Dendritic cell treated with granulocyte-macrophage colony-stimulating factor and Interleukin-4, amounts not matched to agents 40 ng/mL and 50 ng/mL, for 4 days (primary cell): ENCODE data around the gene VWA3B.

ENCODE experiments used
- H3K27ac Mint-ChIP-seq: one replicate; pipeline ENCODE4 v1.8.0; 2022; ENCODE audit warnings: mild to moderate bottlenecking, mixed read lengths
- H3K27me3 Mint-ChIP-seq: one replicate; pipeline ENCODE4 v1.8.0; 2022; ENCODE audit warnings: mild to moderate bottlenecking, mixed read lengths
- H3K36me3 Mint-ChIP-seq: one replicate; pipeline ENCODE4 v1.8.0; 2022; ENCODE audit warnings: low read depth, mixed read lengths
- H3K4me1 Mint-ChIP-seq: one replicate; pipeline ENCODE4 v1.8.0; 2022; ENCODE audit warnings: low read depth, mixed read lengths
- H3K4me3 Mint-ChIP-seq: one replicate; pipeline ENCODE4 v1.8.0; 2022; ENCODE audit warnings: mild to moderate bottlenecking, moderate library complexity, mixed read lengths
- H3K9me3 Mint-ChIP-seq: one replicate; pipeline ENCODE4 v1.8.0; 2022; ENCODE audit warnings: mixed read lengths
- intact Hi-C: fragments of 100-400 bp; cut with micrococcal nuclease; formaldehyde crosslinking; loops from one replicate; pipeline ENCODE4 v1.15.0; 2022

Gene VWA3B

GRCh38 chr2:98181346-98181745 is 94.4 kb downstream of the VWA3B start:
- Mint-ChIP-seq H3K27ac (no peak overlapping the region), H3K4me1 (peaks cover 22% of the 10 kb centered on the region), H3K27me3 (peaks cover 52% of the 10 kb centered on the region), H3K36me3 (no peaks in the 10 kb centered on the region), H3K9me3 (no peaks in the 10 kb centered on the region), H3K4me3 (no peak overlapping the region)
- intact Hi-C loops, result no loop called here

- H3K9me3 Mint-ChIP-seq, result no peaks in the 10 kb centered on the region
- H3K36me3 Mint-ChIP-seq, result no peaks in the 10 kb centered on the region
- no peak overlapping the region for H3K27ac Mint-ChIP-seq
- intact Hi-C loops, result no loop called here
- H3K4me3 Mint-ChIP-seq, result no peak overlapping the region
- peaks cover 11% of the 10 kb centered on the region for H3K27me3 Mint-ChIP-seq
- H3K4me1 Mint-ChIP-seq, result peaks cover 4% of the 10 kb centered on the region
Measured at GRCh38 chr2:98185801-98186200, 98.8 kb downstream of the VWA3B start.

DNA sequence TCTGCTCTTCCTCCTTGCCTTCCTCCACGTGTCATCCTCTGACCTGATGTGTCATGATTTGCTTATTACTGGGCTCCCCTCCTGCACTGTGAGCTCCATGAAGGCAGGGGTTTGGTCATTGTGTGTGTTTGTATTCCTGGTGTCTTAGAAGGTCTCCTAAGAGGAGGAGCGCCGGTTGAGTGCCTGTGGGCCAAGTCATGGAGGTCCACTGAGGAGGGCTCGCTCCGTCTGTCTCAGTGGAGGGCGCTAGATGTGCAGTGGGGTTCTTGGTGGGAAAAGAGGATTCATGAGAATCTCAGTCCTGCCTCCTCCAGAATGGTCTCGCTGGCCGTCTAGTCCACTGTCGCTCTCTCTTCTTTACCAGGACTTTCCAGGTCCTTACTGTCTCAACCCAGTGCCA is 100.2 kb downstream of the VWA3B start:
- H3K4me1 Mint-ChIP-seq, result no peaks in the 10 kb centered on the region
- intact Hi-C loops, result no loop called here
- H3K4me3 Mint-ChIP-seq, result no peak overlapping the region
- H3K27me3 Mint-ChIP-seq, result no peaks in the 10 kb centered on the region
- no peaks in the 10 kb centered on the region for H3K9me3 Mint-ChIP-seq
- H3K27ac Mint-ChIP-seq, result no peak overlapping the region
- H3K36me3 Mint-ChIP-seq, result no peaks in the 10 kb centered on the region

DNA sequence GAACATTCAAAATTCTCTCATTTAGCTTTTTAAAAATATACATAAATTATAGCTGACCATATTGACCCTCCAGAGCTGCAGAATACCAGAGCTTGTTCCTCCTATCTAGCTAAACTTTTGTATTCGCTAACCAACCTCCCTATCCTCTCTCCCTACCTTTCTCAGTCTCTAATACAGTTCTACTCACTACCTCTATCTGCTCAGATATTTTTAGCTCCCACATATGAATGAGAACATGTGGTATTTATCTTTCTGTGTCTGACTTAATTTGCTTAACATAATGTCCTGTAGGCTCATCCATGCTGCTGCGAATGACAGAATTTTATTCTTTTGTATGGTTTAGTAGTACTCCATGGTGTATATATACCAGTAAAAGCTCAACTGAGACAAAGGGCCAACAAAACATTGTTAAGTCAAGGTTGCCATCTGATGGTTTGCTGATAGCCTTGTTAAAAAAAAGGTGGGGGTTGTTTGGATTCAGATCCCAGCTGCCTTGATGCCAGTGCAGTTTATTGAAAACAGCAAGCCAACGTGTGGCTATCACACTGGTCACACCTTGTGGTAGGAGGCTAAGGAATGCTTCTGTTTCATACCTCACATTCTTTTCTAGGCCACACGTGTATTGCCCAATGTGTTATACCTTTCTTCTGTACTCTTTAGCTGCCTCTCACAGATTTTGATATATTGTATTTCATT is 101.5 kb downstream of the VWA3B start:
- intact Hi-C loops, result no loop called here
- peaks cover 8% of the 10 kb centered on the region for H3K27me3 Mint-ChIP-seq
- no peaks in the 10 kb centered on the region for H3K36me3 Mint-ChIP-seq
- H3K9me3 Mint-ChIP-seq, result no peaks in the 10 kb centered on the region
- no peaks in the 10 kb centered on the region for H3K4me1 Mint-ChIP-seq
- H3K27ac Mint-ChIP-seq, result no peak overlapping the region
- H3K4me3 Mint-ChIP-seq, result no peak overlapping the region

GRCh38 chr2:98191883-98192282 is 104.9 kb downstream of the VWA3B start:
- Mint-ChIP-seq H3K27ac (no peak overlapping the region), H3K4me3 (no peak overlapping the region), H3K4me1 (no peaks in the 10 kb centered on the region), H3K27me3 (peaks cover 27% of the 10 kb centered on the region), H3K9me3 (no peaks in the 10 kb centered on the region), H3K36me3 (no peaks in the 10 kb centered on the region)
- intact Hi-C loops, result no loop called here

DNA sequence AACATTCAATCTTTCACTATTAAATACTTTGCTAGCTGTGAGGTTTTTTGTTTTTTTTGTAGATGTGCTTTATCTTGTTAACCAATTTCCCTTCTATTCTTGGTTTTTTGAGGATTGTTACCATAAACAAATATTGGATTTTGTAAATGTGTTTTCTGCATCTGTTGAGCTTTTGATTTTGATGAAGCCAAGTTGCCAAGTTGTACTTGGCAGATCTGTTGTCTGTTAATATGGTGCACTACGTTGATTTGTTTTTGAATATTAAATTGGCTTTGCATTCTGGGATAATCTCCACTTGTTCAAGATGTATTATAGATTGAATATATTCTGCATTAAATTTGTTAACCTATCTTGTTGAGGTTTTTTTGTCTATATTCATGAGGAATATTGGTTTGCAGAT is 114.6 kb downstream of the VWA3B start:
- no peaks in the 10 kb centered on the region for H3K4me1 Mint-ChIP-seq
- no peak overlapping the region for H3K4me3 Mint-ChIP-seq
- peaks cover 39% of the 10 kb centered on the region for H3K27me3 Mint-ChIP-seq
- no peaks in the 10 kb centered on the region for H3K9me3 Mint-ChIP-seq
- no peak overlapping the region for H3K27ac Mint-ChIP-seq
- H3K36me3 Mint-ChIP-seq, result no peaks in the 10 kb centered on the region
- intact Hi-C loops, result no loop called here

DNA sequence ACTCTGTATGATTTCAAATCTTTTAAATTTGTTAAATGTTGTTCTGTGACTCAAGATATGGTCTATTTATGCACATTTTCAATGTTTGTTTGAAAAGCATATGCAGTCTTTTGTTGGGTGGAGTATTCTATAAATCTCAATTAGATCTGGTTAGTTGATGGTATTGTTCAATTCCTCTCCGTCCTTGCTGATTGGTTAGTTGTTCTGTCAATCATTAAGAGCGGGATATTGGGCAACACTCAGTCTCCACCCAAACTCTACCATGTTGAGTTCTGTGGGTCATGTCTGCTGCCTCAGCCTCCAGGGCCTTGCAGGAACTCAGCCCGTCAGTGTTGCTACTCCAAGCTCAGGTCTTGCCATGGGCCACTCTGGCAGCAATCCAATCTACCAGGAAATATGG is 118.9 kb downstream of the VWA3B start:
- H3K27me3 Mint-ChIP-seq, result peaks cover 41% of the 10 kb centered on the region
- H3K4me1 Mint-ChIP-seq, result no peaks in the 10 kb centered on the region
- H3K9me3 Mint-ChIP-seq, result no peaks in the 10 kb centered on the region
- H3K4me3 Mint-ChIP-seq, result no peak overlapping the region
- H3K27ac Mint-ChIP-seq, result no peak overlapping the region
- no peaks in the 10 kb centered on the region for H3K36me3 Mint-ChIP-seq
- intact Hi-C loops, result no loop called here

DNA sequence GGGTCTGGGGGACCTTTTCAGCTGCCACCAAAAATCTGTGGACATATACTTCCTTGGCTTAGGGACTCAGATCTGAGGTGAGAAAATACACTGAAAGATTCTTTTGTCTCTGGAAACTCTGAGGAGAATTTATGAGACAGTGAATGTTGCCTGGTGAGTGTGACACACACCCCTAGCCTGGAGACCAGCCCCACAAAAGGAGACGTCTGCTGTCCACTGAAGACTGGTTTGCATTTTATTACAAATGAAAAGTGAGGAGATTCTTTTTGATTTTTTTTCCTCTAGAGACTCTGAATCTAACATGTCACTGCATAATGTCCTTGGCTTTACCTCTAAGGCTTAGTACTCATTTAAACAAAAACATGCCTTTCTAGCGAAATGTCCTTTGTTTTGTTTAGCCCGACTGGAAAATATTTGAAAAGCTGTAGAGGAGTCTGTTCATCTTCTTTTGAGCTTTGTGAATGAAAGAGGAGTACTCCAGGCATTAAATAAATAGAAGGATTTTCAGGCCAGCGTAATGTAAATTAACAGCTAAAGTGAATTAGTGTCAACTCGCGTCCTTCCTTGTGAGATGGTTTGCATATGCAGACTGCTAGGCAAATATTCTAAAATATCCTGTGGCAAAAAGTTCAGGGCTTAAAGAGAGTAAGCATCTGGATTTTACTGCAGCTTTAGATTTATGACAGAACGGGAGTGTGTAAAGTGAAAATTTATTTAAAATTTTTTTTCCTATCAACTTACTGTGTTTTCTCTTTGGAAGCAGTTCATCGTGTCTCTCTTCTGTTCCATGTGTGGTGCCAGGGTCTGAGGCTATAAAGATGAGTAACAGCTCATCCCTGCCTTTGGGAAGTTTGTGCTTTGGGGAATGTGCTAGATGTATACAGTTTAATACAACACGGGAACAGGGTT is 125.4 kb downstream of the VWA3B start:
- no peak overlapping the region for H3K4me3 Mint-ChIP-seq
- intact Hi-C loops, result no loop called here
- no peaks in the 10 kb centered on the region for H3K9me3 Mint-ChIP-seq
- H3K27ac Mint-ChIP-seq, result no peak overlapping the region
- no peaks in the 10 kb centered on the region for H3K4me1 Mint-ChIP-seq
- H3K36me3 Mint-ChIP-seq, result no peaks in the 10 kb centered on the region
- peaks cover 67% of the 10 kb centered on the region for H3K27me3 Mint-ChIP-seq

DNA sequence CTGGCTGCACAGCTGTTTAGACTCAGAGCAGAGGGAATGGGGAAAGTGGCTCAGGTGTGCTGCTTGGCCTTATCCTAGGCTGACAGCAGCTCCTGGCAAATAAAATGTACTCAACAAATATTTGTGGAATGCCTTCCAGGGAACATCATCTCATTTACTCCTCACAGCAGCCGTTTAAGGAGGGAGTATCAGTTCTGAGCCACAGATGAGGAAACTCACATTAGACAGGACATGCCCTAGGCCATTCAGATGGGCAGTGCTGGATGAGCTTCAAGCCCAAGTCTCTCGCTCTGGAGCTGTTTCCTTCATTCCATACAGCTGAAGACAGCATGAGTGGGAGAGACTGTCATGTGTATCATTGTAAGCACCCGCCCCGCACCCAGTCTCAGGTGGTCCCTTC is 129.6 kb downstream of the VWA3B start:
- intact Hi-C loops, result no loop called here
- Mint-ChIP-seq H3K27ac (no peak overlapping the region), H3K4me1 (no peaks in the 10 kb centered on the region), H3K36me3 (no peaks in the 10 kb centered on the region), H3K4me3 (no peak overlapping the region), H3K27me3 (peaks cover 65% of the 10 kb centered on the region), H3K9me3 (peaks cover 14% of the 10 kb centered on the region)

GRCh38 chr2:98219152-98219551 is 132.2 kb downstream of the VWA3B start:
- no peak overlapping the region for H3K4me3 Mint-ChIP-seq
- no peaks in the 10 kb centered on the region for H3K4me1 Mint-ChIP-seq
- no peak overlapping the region for H3K27ac Mint-ChIP-seq
- no peaks in the 10 kb centered on the region for H3K36me3 Mint-ChIP-seq
- intact Hi-C loops, result no loop called here
- H3K27me3 Mint-ChIP-seq, result peaks cover 67% of the 10 kb centered on the region
- peaks cover 14% of the 10 kb centered on the region for H3K9me3 Mint-ChIP-seq

- Mint-ChIP-seq H3K4me1 (no peaks in the 10 kb centered on the region), H3K36me3 (no peaks in the 10 kb centered on the region), H3K27me3 (peaks cover 59% of the 10 kb centered on the region), H3K9me3 (no peaks in the 10 kb centered on the region), H3K4me3 (no peak overlapping the region), H3K27ac (no peak overlapping the region)
- intact Hi-C loops, result no loop called here
Measured at GRCh38 chr2:98233941-98234340, 147.0 kb downstream of the VWA3B start.

DNA sequence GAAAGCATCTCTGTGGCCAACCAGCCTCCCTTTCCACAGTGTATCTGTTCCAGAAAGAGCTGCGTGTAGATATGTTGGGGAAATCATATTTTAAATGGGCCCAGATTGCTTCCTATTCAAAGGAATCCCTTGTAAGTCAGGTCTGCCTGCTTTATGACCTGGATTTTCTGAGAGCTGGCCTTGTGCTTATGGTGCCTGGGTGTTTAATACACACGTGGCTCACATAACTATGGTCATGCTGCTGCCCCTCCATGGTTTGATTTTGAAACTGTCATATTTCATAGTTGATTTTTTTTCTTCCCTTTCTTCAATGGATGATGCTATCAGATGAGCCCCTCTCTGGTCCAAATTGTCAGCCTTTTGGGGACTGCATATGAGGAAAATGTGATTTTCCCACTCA is 147.8 kb downstream of the VWA3B start:
- no peak overlapping the region for H3K27ac Mint-ChIP-seq
- H3K4me1 Mint-ChIP-seq, result no peaks in the 10 kb centered on the region
- peaks cover 55% of the 10 kb centered on the region for H3K27me3 Mint-ChIP-seq
- no peaks in the 10 kb centered on the region for H3K36me3 Mint-ChIP-seq
- intact Hi-C loops, result no loop called here
- no peak overlapping the region for H3K4me3 Mint-ChIP-seq
- H3K9me3 Mint-ChIP-seq, result no peaks in the 10 kb centered on the region

GRCh38 chr2:98236935-98237334 is 150.0 kb downstream of the VWA3B start:
- no peak overlapping the region for H3K27ac Mint-ChIP-seq
- no peaks in the 10 kb centered on the region for H3K36me3 Mint-ChIP-seq
- peaks cover 59% of the 10 kb centered on the region for H3K27me3 Mint-ChIP-seq
- intact Hi-C loops, result no loop called here
- H3K4me3 Mint-ChIP-seq, result no peak overlapping the region
- H3K4me1 Mint-ChIP-seq, result peaks cover 5% of the 10 kb centered on the region
- no peaks in the 10 kb centered on the region for H3K9me3 Mint-ChIP-seq

DNA sequence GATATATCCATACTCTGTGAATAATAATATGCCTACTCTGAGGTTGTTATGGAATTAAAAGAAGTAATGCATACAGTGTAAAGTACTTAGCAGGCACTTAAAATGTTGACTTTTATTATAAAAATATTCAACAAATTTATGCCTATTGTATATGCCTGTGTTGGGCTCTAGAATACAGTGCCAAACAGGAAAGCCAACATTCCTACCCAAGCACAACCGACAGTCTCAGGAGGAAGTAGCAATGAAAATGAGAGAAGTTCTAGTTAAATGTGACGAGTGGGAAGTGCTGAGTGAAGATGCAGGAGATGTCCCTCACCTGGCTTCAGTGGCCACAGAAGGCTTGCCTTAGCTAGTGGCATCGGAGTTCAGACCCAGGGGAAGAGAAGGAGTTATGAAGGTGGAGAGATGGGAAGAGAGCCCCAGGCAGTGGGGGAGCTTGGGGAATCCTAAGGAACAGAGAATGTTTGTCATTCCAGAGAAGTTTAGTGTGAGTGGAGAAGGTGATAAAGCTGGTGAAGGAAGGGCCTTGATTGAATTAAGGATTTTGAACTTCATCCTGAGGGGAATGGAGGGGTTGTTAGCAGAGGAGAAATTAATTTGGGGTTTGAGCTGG is 153.9 kb downstream of the VWA3B start:
- Mint-ChIP-seq H3K4me3 (no peak overlapping the region), H3K27me3 (peaks cover 55% of the 10 kb centered on the region), H3K4me1 (peaks cover 5% of the 10 kb centered on the region), H3K36me3 (no peaks in the 10 kb centered on the region), H3K9me3 (no peaks in the 10 kb centered on the region), H3K27ac (no peak overlapping the region)
- intact Hi-C loops, result no loop called here
